HCT116 (cell line): Measurements from ENCODE around the gene SUPT3H. TPM values are rescaled to one million over a fixed set of nuclear protein-coding genes. Genes with fewer than 3 reads are reported as not detected.

ENCODE experiments used
- ATAC-seq: fragments of 200-7000 bp; cut with Tn5 transposase; 2 replicates; pipeline ENCODE4 v1.9.1; 2020; ENCODE audit warnings: mild to moderate bottlenecking, moderate library complexity
- BruUV-seq: library from RNA; stranded (reverse); fragments of 400-500 nt; replicated peaks from 2 replicates; lab custom pipeline; 2021; lab: Mats Ljungman, UMichigan
- CTCF ChIA-PET: fragments of 300-600 bp; sonication (Branson Sonifier 250); formaldehyde crosslinking; loops from one replicate; lab custom pipeline; 2021; ENCODE audit warnings: antibody characterized with exemption; lab: Charles Lee
- POLR2A ChIA-PET: fragments of 300-600, 350-600 bp; sonication (Branson Sonifier 250); formaldehyde crosslinking; loops from one replicate; lab custom pipeline; 2021; ENCODE audit warnings: antibody characterized with exemption; lab: Charles Lee
- RAD21 ChIA-PET, 2 experiments: fragments of 300-600 bp; sonication (Branson Sonifier 250); formaldehyde crosslinking; loops; one replicate each; lab custom pipeline; 2023; ENCODE audit warnings: low total read pairs in 2 of 2; ENCODE audit not compliant: uncharacterized antibody in 2 of 2, unreplicated experiment in 2 of 2, low non-redundant PET in 1 of 2; lab: Charles Lee
- DNase-seq: peaks from one replicate; pipeline ENCODE4 v3.0.0-alpha.2; 2010; ENCODE audit warnings: low read depth, low spot score
- H2AFZ ChIP-seq: fragments of 200-600 bp; shearing (Covaris generic), sonication (generic); 2 replicates; pipeline ENCODE4 v1.6.1; 2017; ENCODE audit warnings: low read depth, mixed run types, mixed read lengths, antibody characterized with exemption, low read length; ENCODE audit not compliant: poor library complexity, severe bottlenecking
- H3K27ac ChIP-seq: 2 replicates; pipeline ENCODE4 v1.5.1; 2012; ENCODE audit warnings: low read depth, low read length
- H3K27me3 ChIP-seq: fragments of 200-600 bp; sonication (generic); 2 replicates; pipeline ENCODE4 v1.6.1; 2016; ENCODE audit warnings: mixed run types, low read length, mixed read lengths; ENCODE audit not compliant: insufficient read depth
- H3K36me3 ChIP-seq, 2 experiments: fragments of 200-500 bp in 1 of 2; fragments of 200-600 bp in 1 of 2; sonication (Bioruptor generic) in 1 of 2; sonication (generic) in 1 of 2; 2 replicates each; pipeline versions ENCODE4 v1.5.1 to v1.6.1; 2014 to 2016; ENCODE audit warnings: low read length in 2 of 2, inconsistent platforms in 1 of 2, mixed read lengths in 1 of 2, mixed run types in 1 of 2; ENCODE audit not compliant: insufficient read depth in 2 of 2, control insufficient read depth in 1 of 2
- H3K4me1 ChIP-seq, 2 experiments: fragments of 200-600 bp in 1 of 2; sonication (generic) in 1 of 2; 2 replicates each; pipeline versions ENCODE4 v1.5.1 to v1.6.1; 2012 to 2017; ENCODE audit warnings: low read length in 2 of 2, inconsistent platforms in 1 of 2, mild to moderate bottlenecking in 1 of 2, mixed read lengths in 1 of 2, mixed run types in 1 of 2, moderate library complexity in 1 of 2; ENCODE audit not compliant: insufficient read depth in 2 of 2, control insufficient read depth in 1 of 2
- H3K4me2 ChIP-seq: fragments of 200-600 bp; sonication (generic); 2 replicates; pipeline ENCODE4 v1.6.1; 2017; ENCODE audit warnings: mixed run types, low read length, mixed read lengths
- H3K4me3 ChIP-seq, 2 experiments: fragments of 200-600 bp in 1 of 2; sonication (generic) in 1 of 2; replicated peaks in 1 of 2; 2 replicates each; pipeline ENCODE4 v1.5.1; 2011 to 2016; ENCODE audit warnings: low read length in 2 of 2, control low read depth in 1 of 2, low read depth in 1 of 2, mild to moderate bottlenecking in 1 of 2, mixed read lengths in 1 of 2, mixed run types in 1 of 2
- H3K79me2 ChIP-seq: fragments of 200-600 bp; sonication (generic); 2 replicates; pipeline ENCODE4 v1.6.1; 2017; ENCODE audit warnings: mild to moderate bottlenecking, mixed run types, low read length, moderate library complexity, mixed read lengths; ENCODE audit not compliant: insufficient read depth
- H3K9ac ChIP-seq: fragments of 200-600 bp; sonication (generic); 2 replicates; pipeline ENCODE4 v1.6.1; 2016; ENCODE audit warnings: low read length, mixed read lengths
- H3K9me2 ChIP-seq: fragments of 200-600 bp; sonication (generic), shearing (Covaris generic); 2 replicates; pipeline ENCODE4 v1.6.1; 2017; ENCODE audit warnings: mixed run types, mild to moderate bottlenecking, moderate library complexity; ENCODE audit not compliant: insufficient read depth
- H3K9me3 ChIP-seq, 2 experiments: fragments of 200-500 bp in 1 of 2; fragments of 200-600 bp in 1 of 2; sonication (Bioruptor generic) in 1 of 2; sonication (generic) in 1 of 2; 2 replicates each; pipeline ENCODE4 v1.6.1; 2014 to 2017; ENCODE audit warnings: low read length in 2 of 2, mixed read lengths in 2 of 2, inconsistent platforms in 1 of 2, low read depth in 1 of 2, mild to moderate bottlenecking in 1 of 2, mixed run types in 1 of 2, moderate library complexity in 1 of 2; ENCODE audit not compliant: control insufficient read depth in 1 of 2, insufficient read depth in 1 of 2
- H4K20me1 ChIP-seq: fragments of 200-600 bp; sonication (generic), shearing (Covaris generic); 2 replicates; pipeline ENCODE4 v1.6.1; 2017; ENCODE audit warnings: mixed run types, mild to moderate bottlenecking, moderate library complexity; ENCODE audit not compliant: insufficient read depth
- ATF3 ChIP-seq: IDR thresholded peaks from 2 replicates; pipeline ENCODE4 v1.6.1; 2012
- CBX3 ChIP-seq: IDR thresholded peaks from 2 replicates; pipeline ENCODE4 v1.6.1; 2012; ENCODE audit warnings: low read depth
- CEBPB ChIP-seq: IDR thresholded peaks from 2 replicates; pipeline ENCODE4 v1.6.1; 2012; ENCODE audit warnings: low read depth
- EGR1 ChIP-seq: IDR thresholded peaks from 2 replicates; pipeline ENCODE4 v1.6.1; 2012; ENCODE audit warnings: low read depth
- ELF1 ChIP-seq: IDR thresholded peaks from 2 replicates; pipeline ENCODE4 v1.6.1; 2012; ENCODE audit warnings: low read depth, borderline replicate concordance
- EZH2 ChIP-seq: fragments of 200-600 bp; sonication (generic); IDR thresholded peaks from 2 replicates; pipeline ENCODE4 v1.6.1; 2017; ENCODE audit warnings: antibody characterized with exemption, mixed run types
- JUND ChIP-seq: IDR thresholded peaks from 2 replicates; pipeline ENCODE4 v1.6.1; 2012
- POLR2AphosphoS5 ChIP-seq: IDR thresholded peaks from 2 replicates; pipeline ENCODE4 v1.6.1; 2011; ENCODE audit warnings: mild to moderate bottlenecking, low read depth, low read length, moderate library complexity
- RAD21 ChIP-seq: IDR thresholded peaks from 2 replicates; pipeline ENCODE4 v1.6.1; 2012; ENCODE audit warnings: low read depth, mild to moderate bottlenecking
- SP1 ChIP-seq: IDR thresholded peaks from 2 replicates; pipeline ENCODE4 v1.6.1; 2012; ENCODE audit warnings: low read depth
- SRF ChIP-seq: IDR thresholded peaks from 2 replicates; pipeline ENCODE4 v1.6.1; 2012; ENCODE audit warnings: low read depth
- TCF7L2 ChIP-seq: IDR thresholded peaks from 2 replicates; pipeline ENCODE4 v1.7.0; 2011; ENCODE audit warnings: borderline replicate concordance, inconsistent platforms; ENCODE audit not compliant: insufficient read depth, insufficient read length; ENCODE audit errors: extremely low read depth
- ZBTB33 ChIP-seq: IDR thresholded peaks from 2 replicates; pipeline ENCODE4 v1.6.1; 2011; ENCODE audit warnings: mild to moderate bottlenecking, low read length, moderate library complexity; ENCODE audit not compliant: insufficient replicate concordance; ENCODE audit errors: extremely low read depth
- ZFX ChIP-seq: fragments of 450-650 bp; IDR thresholded peaks from 2 replicates; pipeline ENCODE4 v1.6.1; 2017
- ZNF274 ChIP-seq: fragments of 200-500 bp; sonication (Bioruptor generic); IDR thresholded peaks from 2 replicates; pipeline ENCODE4 v1.6.1; 2014; ENCODE audit warnings: mild to moderate bottlenecking, low read depth, low read length, inconsistent platforms
- intact Hi-C: fragments of 100-400 bp; cut with micrococcal nuclease; formaldehyde crosslinking; loops from 2 replicates; pipeline ENCODE4 v1.10.0; 2022
- total RNA-seq: library from RNA; stranded (reverse); gene quantifications from one replicate; pipeline ENCODE4 v1.2.1, GENCODE V29; 2021; ENCODE audit not compliant: unreplicated experiment
- TF ChIP-seq, protein P1 (sequence below): IDR thresholded peaks from 2 replicates; pipeline ENCODE4 v1.6.1; 2012
- TF ChIP-seq, protein P2 (sequence below): IDR thresholded peaks from 2 replicates; pipeline ENCODE4 v1.6.1; 2012; ENCODE audit warnings: low read depth

SUPT3H gene
- total RNA-seq, 1 experiment from 2014 or later = 7.4 TPM

DNA sequence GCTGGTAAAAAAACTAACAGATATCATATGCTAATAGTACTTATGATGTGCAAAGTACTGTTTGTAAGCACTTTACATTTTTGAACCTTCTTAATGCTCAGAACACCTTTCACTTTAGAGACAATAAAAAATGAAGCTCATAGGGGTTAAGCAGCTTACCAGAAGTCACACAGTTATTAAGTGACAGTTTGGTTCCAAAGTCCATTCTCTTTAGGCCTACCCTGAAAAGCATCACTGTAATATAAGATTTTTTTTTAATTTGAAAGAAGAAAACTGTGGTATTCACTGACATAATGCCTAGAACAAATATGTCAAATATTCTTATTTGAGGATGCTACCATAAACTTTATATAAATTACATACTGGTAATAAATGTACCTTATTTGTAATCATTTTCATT, 177.2 kb downstream of the SUPT3H start:
- ChIA-PET CTCF (no interaction called here), RAD21 (no interaction called here), POLR2A (no interaction called here)
- Histone ChIP-seq H3K79me2 (no peaks in the 10 kb centered on the region), H3K4me1 (no peaks in the 10 kb centered on the region; a peak in 1 of 4 replicates), H3K36me3 (no peaks in the 10 kb centered on the region), H4K20me1 (no peaks in the 10 kb centered on the region), H3K9me2 (no peaks in the 10 kb centered on the region), H3K4me2 (no peak overlapping the region), H3K9me3 (no peaks in the 10 kb centered on the region), H2AFZ (no peak overlapping the region), H3K27ac (no peak overlapping the region), H3K9ac (no peak overlapping the region), H3K27me3 (no peaks in the 10 kb centered on the region), H3K4me3 (no peak overlapping the region)
- no peak for ATAC-seq
- no peak for DNase-seq
- intact Hi-C loops = no loop called here
- TF ChIP-seq POLR2AphosphoS5 (no peak), ZNF274 (no peak), CEBPB (no peak), SP1 (no peak), ELF1 (no peak), ZFX (no peak), ZBTB33 (no peak), JUND (no peak), EGR1 (no peak), TCF7L2 (no peak), EZH2 (no peak), CBX3 (no peak), RAD21 (no peak), SRF (no peak), ATF3 (no peak)
- TF ChIP-seq, protein P1, sequence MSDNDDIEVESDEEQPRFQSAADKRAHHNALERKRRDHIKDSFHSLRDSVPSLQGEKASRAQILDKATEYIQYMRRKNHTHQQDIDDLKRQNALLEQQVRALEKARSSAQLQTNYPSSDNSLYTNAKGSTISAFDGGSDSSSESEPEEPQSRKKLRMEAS = no peak
- TF ChIP-seq, protein P2, sequence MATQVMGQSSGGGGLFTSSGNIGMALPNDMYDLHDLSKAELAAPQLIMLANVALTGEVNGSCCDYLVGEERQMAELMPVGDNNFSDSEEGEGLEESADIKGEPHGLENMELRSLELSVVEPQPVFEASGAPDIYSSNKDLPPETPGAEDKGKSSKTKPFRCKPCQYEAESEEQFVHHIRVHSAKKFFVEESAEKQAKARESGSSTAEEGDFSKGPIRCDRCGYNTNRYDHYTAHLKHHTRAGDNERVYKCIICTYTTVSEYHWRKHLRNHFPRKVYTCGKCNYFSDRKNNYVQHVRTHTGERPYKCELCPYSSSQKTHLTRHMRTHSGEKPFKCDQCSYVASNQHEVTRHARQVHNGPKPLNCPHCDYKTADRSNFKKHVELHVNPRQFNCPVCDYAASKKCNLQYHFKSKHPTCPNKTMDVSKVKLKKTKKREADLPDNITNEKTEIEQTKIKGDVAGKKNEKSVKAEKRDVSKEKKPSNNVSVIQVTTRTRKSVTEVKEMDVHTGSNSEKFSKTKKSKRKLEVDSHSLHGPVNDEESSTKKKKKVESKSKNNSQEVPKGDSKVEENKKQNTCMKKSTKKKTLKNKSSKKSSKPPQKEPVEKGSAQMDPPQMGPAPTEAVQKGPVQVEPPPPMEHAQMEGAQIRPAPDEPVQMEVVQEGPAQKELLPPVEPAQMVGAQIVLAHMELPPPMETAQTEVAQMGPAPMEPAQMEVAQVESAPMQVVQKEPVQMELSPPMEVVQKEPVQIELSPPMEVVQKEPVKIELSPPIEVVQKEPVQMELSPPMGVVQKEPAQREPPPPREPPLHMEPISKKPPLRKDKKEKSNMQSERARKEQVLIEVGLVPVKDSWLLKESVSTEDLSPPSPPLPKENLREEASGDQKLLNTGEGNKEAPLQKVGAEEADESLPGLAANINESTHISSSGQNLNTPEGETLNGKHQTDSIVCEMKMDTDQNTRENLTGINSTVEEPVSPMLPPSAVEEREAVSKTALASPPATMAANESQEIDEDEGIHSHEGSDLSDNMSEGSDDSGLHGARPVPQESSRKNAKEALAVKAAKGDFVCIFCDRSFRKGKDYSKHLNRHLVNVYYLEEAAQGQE = no peak
- no TSS peak for BruUV-seq
